GM10266 (cell line): ENCODE measurements around the gene RORC.

Experiments
- DNase-seq: peaks from one replicate; pipeline ENCODE4 v3.0.0; 2012; ENCODE audit errors: extremely low spot score
- CTCF ChIP-seq: IDR thresholded peaks from 2 replicates; pipeline ENCODE4 v1.5.1; 2012; ENCODE audit warnings: mild to moderate bottlenecking, low read depth; ENCODE audit not compliant: control insufficient read depth, insufficient read depth; ENCODE audit errors: missing control alignments

The RORC gene

GRCh38 chr1:151839457-151840403 lies 8.1 kb upstream of the RORC start, which contains the start of gene C2CD4D:
C2CD4D (minus strand) TSS chr1:151839820; CDS start chr1:151838989, 831 bp downstream.
- no peak for TF ChIP-seq CTCF

GRCh38 chr1:151839082-151839412 lies 7.4 kb upstream of the RORC start:
- no peak for DNase-seq
- no peak for TF ChIP-seq CTCF

More at GRCh38 chr1:151839457-151840403, 8.1 kb upstream of the RORC start, which contains the start of gene C2CD4D:
- peak; percentile 79 for DNase-seq

GRCh38 chr1:151838222-151839081 lies 6.8 kb upstream of the RORC start:
- no peak for TF ChIP-seq CTCF
- peak; percentile 81 for DNase-seq

GRCh38 chr1:151837884-151838221 lies 6.3 kb upstream of the RORC start:
- DNase-seq: no peak
- TF ChIP-seq CTCF: no peak

GRCh38 chr1:151837197-151837596 lies 5.6 kb upstream of the RORC start:
- DNase-seq: no peak
- no peak for TF ChIP-seq CTCF

- DNase-seq: no peak
- TF ChIP-seq CTCF: no peak
Observed at GRCh38 chr1:151835596-151835995, 4.0 kb upstream of the RORC start.

- no peak for DNase-seq
- no peak for TF ChIP-seq CTCF
Observed at GRCh38 chr1:151834239-151834638, 2.6 kb upstream of the RORC start.
